Calu3 (cell line): Measurements from ENCODE around the gene SRMS. TPM values are rescaled to one million over a fixed set of nuclear protein-coding genes. Genes with fewer than 3 reads are reported as not detected.
A peak's percentile ranks its signal among the peaks of the same experiment; 100 is the strongest.

Experiments
- BruUV-seq: library from RNA; stranded (reverse); fragments of 400-500 nt; replicated peaks from 2 replicates; lab custom pipeline; 2021; lab: Mats Ljungman, UMichigan
- CTCF ChIA-PET: fragments of 300-600 bp; sonication (Branson Sonifier 250); formaldehyde crosslinking; loops from one replicate; lab custom pipeline; 2022; ENCODE audit warnings: antibody characterized with exemption; lab: Charles Lee
- DNase-seq: peaks from one replicate; pipeline ENCODE4 v3.0.0; 2022
- H3K27ac Mint-ChIP-seq: one replicate; pipeline ENCODE4 v1.8.0; 2022; ENCODE audit warnings: mixed read lengths; ENCODE audit not compliant: unreplicated experiment
- H3K27me3 Mint-ChIP-seq: one replicate; pipeline ENCODE4 v1.8.0; 2022; ENCODE audit warnings: mixed read lengths; ENCODE audit not compliant: unreplicated experiment
- H3K36me3 Mint-ChIP-seq: one replicate; pipeline ENCODE4 v1.8.0; 2022; ENCODE audit warnings: mild to moderate bottlenecking, moderate library complexity, mixed read lengths; ENCODE audit not compliant: insufficient read depth, unreplicated experiment
- H3K4me1 Mint-ChIP-seq: one replicate; pipeline ENCODE4 v1.8.0; 2022; ENCODE audit warnings: mild to moderate bottlenecking, low read depth, mixed read lengths; ENCODE audit not compliant: unreplicated experiment
- H3K4me3 Mint-ChIP-seq: one replicate; pipeline ENCODE4 v1.8.0; 2022; ENCODE audit warnings: mild to moderate bottlenecking, low read depth, moderate library complexity, mixed read lengths; ENCODE audit not compliant: unreplicated experiment
- H3K9me3 Mint-ChIP-seq: one replicate; pipeline ENCODE4 v1.8.0; 2022; ENCODE audit warnings: low read depth, mixed read lengths; ENCODE audit not compliant: unreplicated experiment
- CTCF ChIP-seq: fragments of 200-600 bp; IDR thresholded peaks from one replicate; pipeline ENCODE4 v1.8.0; 2022; ENCODE audit warnings: antibody characterized with exemption; ENCODE audit not compliant: unreplicated experiment
- intact Hi-C: fragments of 100-400 bp; cut with micrococcal nuclease; formaldehyde crosslinking; loops from one replicate; pipeline ENCODE4 v1.10.0; 2022; ENCODE audit not compliant: unreplicated experiment
- total RNA-seq: library from RNA; stranded (reverse); gene quantifications from 2 replicates; pipeline ENCODE4 v1.2.3, GENCODE V29; 2022

SRMS gene
- total RNA-seq, 1 experiment from 2014 or later: not detected

GRCh38 chr20:63553251-63553932 is 5.8 kb upstream of the SRMS start:
- no peak for TF ChIP-seq CTCF
- CTCF ChIA-PET: no interaction called here

GRCh38 chr20:63552481-63553249 is 5.1 kb upstream of the SRMS start:
- Mint-ChIP-seq H3K27ac (peak overlapping the region; percentile 44), H3K27me3 (peaks cover 8% of the 10 kb centered on the region), H3K36me3 (peaks cover 40% of the 10 kb centered on the region), H3K4me1 (no peaks in the 10 kb centered on the region), H3K9me3 (no peaks in the 10 kb centered on the region), H3K4me3 (peak overlapping the region; percentile 46)
- CTCF ChIA-PET: no interaction called here
- no peak for TF ChIP-seq CTCF
- no TSS peak for BruUV-seq
- intact Hi-C loops: no loop called here
- DNase-seq: no peak

More at GRCh38 chr20:63553251-63553932, 5.8 kb upstream of the SRMS start:
- BruUV-seq: no TSS peak
- intact Hi-C loops: no loop called here
- peak; percentile 81 for DNase-seq
- peak overlapping the region; percentile 44 for H3K27ac Mint-ChIP-seq
- peaks cover 8% of the 10 kb centered on the region for H3K27me3 Mint-ChIP-seq
- no peaks in the 10 kb centered on the region for H3K4me1 Mint-ChIP-seq
- peak overlapping the region; percentile 46 for H3K4me3 Mint-ChIP-seq
- H3K9me3 Mint-ChIP-seq: no peaks in the 10 kb centered on the region
- peaks cover 45% of the 10 kb centered on the region for H3K36me3 Mint-ChIP-seq

GRCh38 chr20:63551068-63551467 is 3.5 kb upstream of the SRMS start:
- CTCF ChIA-PET: interaction anchor here (1.2 kb wide), 1 partner anchor 13 kb away, joined by 5 read pairs; no protein-coding TSS in a partner anchor
- H3K9me3 Mint-ChIP-seq: no peaks in the 10 kb centered on the region
- BruUV-seq: no TSS peak
- H3K27me3 Mint-ChIP-seq: peaks cover 8% of the 10 kb centered on the region
- peaks cover 35% of the 10 kb centered on the region for H3K36me3 Mint-ChIP-seq
- TF ChIP-seq CTCF: no peak
- DNase-seq: no peak
- H3K27ac Mint-ChIP-seq: no peak overlapping the region
- intact Hi-C loops: no loop called here
- H3K4me1 Mint-ChIP-seq: no peaks in the 10 kb centered on the region
- no peak overlapping the region for H3K4me3 Mint-ChIP-seq

- BruUV-seq: no TSS peak
- CTCF ChIA-PET: no interaction called here
- peaks cover 8% of the 10 kb centered on the region for H3K27me3 Mint-ChIP-seq
- no peak for TF ChIP-seq CTCF
- H3K36me3 Mint-ChIP-seq: peaks cover 27% of the 10 kb centered on the region
- no peak overlapping the region for H3K4me3 Mint-ChIP-seq
- no peak for DNase-seq
- no peak overlapping the region for H3K27ac Mint-ChIP-seq
- intact Hi-C loops: no loop called here
- no peaks in the 10 kb centered on the region for H3K9me3 Mint-ChIP-seq
- H3K4me1 Mint-ChIP-seq: peaks cover 10% of the 10 kb centered on the region
Observed at GRCh38 chr20:63549679-63550282, 2.2 kb upstream of the SRMS start.
